Peyer's patch (tissue), 4 donors: ENCODE measurements around the gene ERCC2.

ENCODE experiments used
- POLR2A ChIP-seq, 2 donors: fragments of 450-650 bp; IDR thresholded peaks; one replicate each; pipeline ENCODE4 v1.5.1; 2017; ENCODE audit warnings: antibody characterized with exemption in 2 of 2, mild to moderate bottlenecking in 2 of 2, moderate library complexity in 2 of 2
- TF ChIP-seq, protein P1 (sequence below), 6 experiments: fragments of 450-650 bp in 4 of 6; fragments of 200-600 bp in 2 of 6; sonication (generic) in 1 of 6; IDR thresholded peaks; one replicate each; pipeline ENCODE4 v1.5.1; 2017 to 2019; ENCODE audit warnings: antibody characterized with exemption in 6 of 6, mild to moderate bottlenecking in 3 of 6, moderate library complexity in 1 of 6

DNA sequence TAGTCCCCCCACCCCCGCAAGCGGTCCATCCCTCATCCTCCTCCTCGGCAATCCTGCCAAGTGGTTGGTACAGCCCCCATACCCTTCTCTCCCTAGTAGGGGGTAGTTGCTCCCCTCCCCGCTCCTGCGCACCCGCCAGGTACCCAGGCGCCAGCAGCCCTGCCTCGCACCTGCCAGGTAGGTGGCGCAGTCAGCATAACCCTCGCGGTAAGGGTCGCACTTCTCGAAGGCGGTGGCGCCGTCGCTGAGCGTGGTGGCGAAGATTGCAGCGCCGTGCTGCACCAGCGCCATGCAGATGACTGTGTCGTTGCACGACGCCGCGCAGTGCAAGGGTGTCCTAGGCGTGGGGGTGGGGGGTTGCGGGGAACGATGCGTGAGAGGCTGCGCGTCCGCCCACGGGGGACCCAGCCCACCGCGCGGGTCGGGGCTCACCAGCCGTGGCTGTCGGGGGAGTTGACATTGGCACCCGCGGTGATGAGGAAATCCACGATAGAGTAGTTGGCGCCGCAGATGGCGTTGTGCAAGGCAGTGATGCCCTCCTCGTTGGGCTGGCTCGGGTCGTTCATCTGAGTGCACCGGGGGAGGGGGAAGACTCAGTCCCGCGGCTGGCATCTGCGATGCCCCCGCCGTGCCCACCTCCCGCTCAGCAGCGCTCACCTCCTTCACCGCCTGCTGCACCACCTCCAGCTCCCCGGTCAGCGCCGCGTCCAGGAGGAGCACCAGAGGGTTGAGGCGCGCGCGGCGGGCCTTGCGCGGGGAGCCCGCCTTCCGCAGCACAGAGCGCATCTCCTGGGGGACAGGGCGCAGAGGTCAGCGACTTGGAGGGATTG is 15.2 kb upstream of the ERCC2 start:
- TF ChIP-seq, protein P1, sequence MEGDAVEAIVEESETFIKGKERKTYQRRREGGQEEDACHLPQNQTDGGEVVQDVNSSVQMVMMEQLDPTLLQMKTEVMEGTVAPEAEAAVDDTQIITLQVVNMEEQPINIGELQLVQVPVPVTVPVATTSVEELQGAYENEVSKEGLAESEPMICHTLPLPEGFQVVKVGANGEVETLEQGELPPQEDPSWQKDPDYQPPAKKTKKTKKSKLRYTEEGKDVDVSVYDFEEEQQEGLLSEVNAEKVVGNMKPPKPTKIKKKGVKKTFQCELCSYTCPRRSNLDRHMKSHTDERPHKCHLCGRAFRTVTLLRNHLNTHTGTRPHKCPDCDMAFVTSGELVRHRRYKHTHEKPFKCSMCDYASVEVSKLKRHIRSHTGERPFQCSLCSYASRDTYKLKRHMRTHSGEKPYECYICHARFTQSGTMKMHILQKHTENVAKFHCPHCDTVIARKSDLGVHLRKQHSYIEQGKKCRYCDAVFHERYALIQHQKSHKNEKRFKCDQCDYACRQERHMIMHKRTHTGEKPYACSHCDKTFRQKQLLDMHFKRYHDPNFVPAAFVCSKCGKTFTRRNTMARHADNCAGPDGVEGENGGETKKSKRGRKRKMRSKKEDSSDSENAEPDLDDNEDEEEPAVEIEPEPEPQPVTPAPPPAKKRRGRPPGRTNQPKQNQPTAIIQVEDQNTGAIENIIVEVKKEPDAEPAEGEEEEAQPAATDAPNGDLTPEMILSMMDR (IDR thresholded peaks at IDR 0.05): no peak
- no peak for TF ChIP-seq POLR2A (IDR thresholded peaks at IDR 0.05)
